B cell (primary cell): ENCODE measurements around the gene KCNE1. TPM values are rescaled to one million over a fixed set of nuclear protein-coding genes. Genes with fewer than 3 reads are reported as not detected.
A peak's percentile ranks its signal among the peaks of the same experiment; 100 is the strongest.

Experiments used
- ATAC-seq: fragments of 200-7000 bp; cut with Tn5 transposase; one replicate; pipeline ENCODE4 v1.10.0; 2021; ENCODE audit warnings: low read depth, mild to moderate bottlenecking, moderate number of reproducible peaks, moderate library complexity
- CTCF ChIA-PET: fragments of 350-600 bp; sonication (Branson Sonifier 250); formaldehyde crosslinking; loops from one replicate; lab custom pipeline; 2021; ENCODE audit warnings: antibody characterized with exemption, inconsistent platforms; lab: Charles Lee
- POLR2A ChIA-PET: fragments of 350-600 bp; sonication (Branson Sonifier 250); formaldehyde crosslinking; loops from one replicate; lab custom pipeline; 2021; ENCODE audit warnings: antibody characterized with exemption; lab: Charles Lee
- DNase-seq: peaks from one replicate; pipeline ENCODE4 v3.0.0; 2013
- H2AFZ ChIP-seq: 2 replicates; pipeline ENCODE4 v1.6.1; 2012; ENCODE audit warnings: mild to moderate bottlenecking, low read depth, low read length; ENCODE audit not compliant: insufficient read depth, poor library complexity, severe bottlenecking
- H3K27ac ChIP-seq, 2 donors: 1 replicate in 1 of 2; 2 replicates in 1 of 2; pipeline ENCODE4 v1.5.1; 2012 to 2013; ENCODE audit warnings: low read length in 2 of 2, mild to moderate bottlenecking in 2 of 2, moderate library complexity in 1 of 2
- H3K27me3 ChIP-seq, 4 experiments: fragments of 200-600 bp in 1 of 4; sonication (generic) in 1 of 4; replicated peaks in 1 of 4; 1 replicate in 2 of 4; 2 replicates in 2 of 4; pipeline versions ENCODE4 v1.6.1 to v1.7.0; 2013 to 2016; ENCODE audit warnings: low read length in 3 of 4, mild to moderate bottlenecking in 2 of 4, mixed read lengths in 1 of 4, moderate library complexity in 1 of 4; ENCODE audit not compliant: insufficient read depth in 4 of 4, control insufficient read depth in 3 of 4; ENCODE audit errors: control extremely low read depth in 1 of 4
- H3K36me3 ChIP-seq, 2 experiments: replicated peaks in 1 of 2; 1 replicate in 1 of 2; 2 replicates in 1 of 2; pipeline versions ENCODE4 v1.6.1 to v1.7.1; 2013; ENCODE audit warnings: low read length in 1 of 2; ENCODE audit not compliant: insufficient read depth in 2 of 2, control insufficient read depth in 1 of 2; ENCODE audit errors: control extremely low read depth in 1 of 2, extremely low read depth in 1 of 2
- H3K4me1 ChIP-seq, 2 donors: fragments of 200-600 bp in 1 of 2; sonication (generic) in 1 of 2; 1 replicate in 1 of 2; 2 replicates in 1 of 2; pipeline versions ENCODE4 v1.5.1 to v1.6.1; 2013 to 2017; ENCODE audit warnings: low read length in 2 of 2; ENCODE audit not compliant: control insufficient read depth in 2 of 2, insufficient read depth in 2 of 2
- H3K4me2 ChIP-seq: replicated peaks from 2 replicates; pipeline ENCODE3; 2012; ENCODE audit warnings: mild to moderate bottlenecking, low read depth, low read length; ENCODE audit not compliant: poor library complexity, severe bottlenecking
- H3K4me3 ChIP-seq, 5 experiments: fragments of 200-600 bp in 1 of 5; sonication (generic) in 1 of 5; 1 replicate in 3 of 5; 2 replicates in 2 of 5; pipeline versions ENCODE4 v1.5.1 to v1.7.0; 2011 to 2016; ENCODE audit warnings: low read length in 4 of 5, mild to moderate bottlenecking in 4 of 5, low read depth in 2 of 5, control low read depth in 1 of 5, moderate library complexity in 1 of 5; ENCODE audit not compliant: insufficient read depth in 1 of 5; ENCODE audit errors: control extremely low read depth in 1 of 5, extremely low read depth in 1 of 5
- H3K79me2 ChIP-seq: fragments of 200-600 bp; sonication (generic); one replicate; pipeline ENCODE4 v1.6.0; 2016; ENCODE audit warnings: low read length; ENCODE audit not compliant: control insufficient read depth, insufficient read depth
- H3K9ac ChIP-seq: fragments of 200-600 bp; sonication (generic); 2 replicates; pipeline ENCODE4 v1.6.1; 2017; ENCODE audit warnings: mild to moderate bottlenecking, low read length, moderate library complexity
- H3K9me3 ChIP-seq, 3 donors: one replicate each; pipeline versions ENCODE4 v1.6.1 to v1.7.1; 2013; ENCODE audit warnings: low read length in 2 of 3; ENCODE audit not compliant: control insufficient read depth in 2 of 3, insufficient read depth in 1 of 3; ENCODE audit errors: control extremely low read depth in 1 of 3
- H4K20me1 ChIP-seq: 2 replicates; pipeline ENCODE4 v1.6.0; 2012; ENCODE audit warnings: mild to moderate bottlenecking, low read length; ENCODE audit not compliant: insufficient read depth, control insufficient read depth, poor library complexity, severe bottlenecking
- H3K27ac Mint-ChIP-seq: one replicate; pipeline ENCODE4 v1.8.0; 2021; ENCODE audit warnings: mixed read lengths
- H3K27me3 Mint-ChIP-seq: one replicate; pipeline ENCODE4 v1.8.0; 2021; ENCODE audit warnings: mixed read lengths
- H3K4me1 Mint-ChIP-seq: one replicate; pipeline ENCODE4 v1.8.0; 2021; ENCODE audit warnings: mixed read lengths
- H3K4me3 Mint-ChIP-seq: one replicate; pipeline ENCODE4 v1.8.0; 2021; ENCODE audit warnings: mixed read lengths
- H3K9me3 Mint-ChIP-seq: one replicate; pipeline ENCODE4 v1.8.0; 2022; ENCODE audit warnings: mixed read lengths; ENCODE audit not compliant: insufficient read depth
- EZH2 ChIP-seq: IDR thresholded peaks from 2 replicates; pipeline ENCODE4 v1.6.1; 2012; ENCODE audit warnings: borderline replicate concordance, low read depth, mild to moderate bottlenecking, moderate library complexity, low read length; ENCODE audit not compliant: insufficient read depth, poor library complexity, severe bottlenecking
- WGBS: methylation state at CpG from one replicate; pipeline ENCODE4 v1.1.5; 2013; ENCODE audit warnings: missing lambda C conversion rate; ENCODE audit not compliant: insufficient coverage; 5-methylcytosine and 5-hydroxymethylcytosine counted together
- intact Hi-C: fragments of 100-400 bp; cut with micrococcal nuclease; formaldehyde crosslinking; loops from one replicate; pipeline ENCODE4 v1.10.0; 2022
- polyA plus RNA-seq: library from polyadenylated mRNA; depleted of rRNA; stranded (reverse); fragments of >200 nt; gene quantifications from 2 replicates; pipeline ENCODE4 v1.2.3, GENCODE V29; 2012
- total RNA-seq, 2 donors: library from RNA; stranded (reverse); fragments of 120-200 nt in 1 of 2; gene quantifications; 1 replicate in 1 of 2; 2 replicates in 1 of 2; pipeline versions ENCODE4 v1.2.3 to v1.2.4, GENCODE V29; 2013 to 2022
- TF ChIP-seq, protein P1 (sequence below): fragments of 200-600 bp; IDR thresholded peaks from one replicate; pipeline ENCODE4 v1.8.0; 2022; ENCODE audit warnings: antibody characterized with exemption, mild to moderate bottlenecking

KCNE1 gene
- total and polyA plus RNA-seq, 2 donors (not counting 1 experiment from before 2014, with no cell fraction given), result 0.10 to 0.17 TPM

DNA sequence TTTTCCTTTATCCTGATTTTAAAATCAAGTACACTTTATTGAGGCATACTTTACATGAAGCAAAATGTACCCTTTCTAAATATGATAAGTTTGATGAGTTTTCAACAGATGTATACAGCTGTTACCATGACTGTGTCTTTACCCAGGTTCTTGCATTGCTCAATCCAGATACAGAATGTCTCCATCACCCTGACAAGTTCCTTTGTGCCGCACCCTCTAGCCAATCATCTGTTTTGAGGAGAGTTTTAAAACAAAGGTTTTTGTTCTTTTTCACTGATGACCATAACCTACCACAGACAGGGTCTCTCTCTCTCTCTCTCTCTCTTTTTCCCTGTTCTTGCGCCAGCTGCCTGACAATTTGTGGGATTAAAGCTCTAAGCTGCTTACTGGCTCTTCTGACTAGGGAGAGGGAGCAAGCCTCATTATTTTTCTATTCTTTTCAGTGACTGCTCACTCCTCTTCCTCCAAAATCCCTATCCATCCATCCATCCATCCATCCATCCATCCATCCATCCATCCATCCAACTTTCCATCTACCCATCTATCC lies 1.2 kb upstream of the KCNE1 start:
- no CpG with 5 or more reads among the region's 2 CpGs for WGBS
- H3K36me3 ChIP-seq, result no peaks in the 10 kb centered on the region
- no peak overlapping the region for H2AFZ ChIP-seq
- H3K27me3 ChIP-seq, result no peaks in the 10 kb centered on the region
- Mint-ChIP-seq H3K27me3 (no peaks in the 10 kb centered on the region), H3K27ac (no peak overlapping the region), H3K4me3 (no peak overlapping the region), H3K4me1 (no peaks in the 10 kb centered on the region), H3K9me3 (no peaks in the 10 kb centered on the region)
- no peak overlapping the region for H3K4me2 ChIP-seq
- H3K4me3 ChIP-seq, result no peak overlapping the region
- ChIA-PET CTCF (no interaction called here), POLR2A (no interaction called here)
- H3K4me1 ChIP-seq, result no peaks in the 10 kb centered on the region
- no peak for DNase-seq
- no peak overlapping the region for H3K9ac ChIP-seq
- no peak overlapping the region for H3K27ac ChIP-seq
- intact Hi-C loops, result no loop called here
- TF ChIP-seq, protein P1, sequence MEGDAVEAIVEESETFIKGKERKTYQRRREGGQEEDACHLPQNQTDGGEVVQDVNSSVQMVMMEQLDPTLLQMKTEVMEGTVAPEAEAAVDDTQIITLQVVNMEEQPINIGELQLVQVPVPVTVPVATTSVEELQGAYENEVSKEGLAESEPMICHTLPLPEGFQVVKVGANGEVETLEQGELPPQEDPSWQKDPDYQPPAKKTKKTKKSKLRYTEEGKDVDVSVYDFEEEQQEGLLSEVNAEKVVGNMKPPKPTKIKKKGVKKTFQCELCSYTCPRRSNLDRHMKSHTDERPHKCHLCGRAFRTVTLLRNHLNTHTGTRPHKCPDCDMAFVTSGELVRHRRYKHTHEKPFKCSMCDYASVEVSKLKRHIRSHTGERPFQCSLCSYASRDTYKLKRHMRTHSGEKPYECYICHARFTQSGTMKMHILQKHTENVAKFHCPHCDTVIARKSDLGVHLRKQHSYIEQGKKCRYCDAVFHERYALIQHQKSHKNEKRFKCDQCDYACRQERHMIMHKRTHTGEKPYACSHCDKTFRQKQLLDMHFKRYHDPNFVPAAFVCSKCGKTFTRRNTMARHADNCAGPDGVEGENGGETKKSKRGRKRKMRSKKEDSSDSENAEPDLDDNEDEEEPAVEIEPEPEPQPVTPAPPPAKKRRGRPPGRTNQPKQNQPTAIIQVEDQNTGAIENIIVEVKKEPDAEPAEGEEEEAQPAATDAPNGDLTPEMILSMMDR, result no peak
- no peak for TF ChIP-seq EZH2
- no peaks in the 10 kb centered on the region for H4K20me1 ChIP-seq
- no peaks in the 10 kb centered on the region for H3K9me3 ChIP-seq
- no peaks in the 10 kb centered on the region for H3K79me2 ChIP-seq
- ATAC-seq, result no peak

DNA sequence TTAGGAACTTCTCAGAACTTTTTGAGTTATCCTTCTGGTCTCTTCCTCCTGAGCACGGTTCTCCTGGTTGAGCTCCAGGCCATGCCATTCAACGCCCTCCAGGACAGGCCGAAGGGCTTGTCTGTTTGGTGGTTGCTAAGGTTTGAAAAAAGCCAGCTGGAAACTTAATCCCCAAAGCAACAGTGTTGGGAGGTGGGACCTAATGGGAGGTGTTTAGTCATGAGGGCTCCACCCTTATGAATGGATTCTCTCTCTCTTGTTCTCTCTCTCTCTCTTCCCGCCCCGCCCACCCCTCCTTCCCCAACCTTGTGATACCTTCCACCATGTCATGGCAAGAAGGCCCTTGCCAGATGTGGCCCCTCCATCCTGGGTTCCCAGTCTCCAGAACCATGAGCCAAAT lies 829 bp downstream of the KCNE1 start:
- Histone ChIP-seq H3K4me1 (no peaks in the 10 kb centered on the region), H2AFZ (no peak overlapping the region), H3K9me3 (no peaks in the 10 kb centered on the region), H4K20me1 (no peaks in the 10 kb centered on the region), H3K9ac (no peak overlapping the region), H3K79me2 (no peaks in the 10 kb centered on the region), H3K36me3 (no peaks in the 10 kb centered on the region), H3K27ac (no peak overlapping the region), H3K4me2 (no peak overlapping the region), H3K27me3 (no peaks in the 10 kb centered on the region), H3K4me3 (peak overlapping the region in 1 of 5 experiments; percentile 60)
- ATAC-seq, result no peak
- TF ChIP-seq EZH2, result no peak
- TF ChIP-seq, protein P1, result no peak
- no peaks in the 10 kb centered on the region for H3K27me3 Mint-ChIP-seq
- ChIA-PET POLR2A (no interaction called here), CTCF (interaction anchor here (1.2 to 1.6 kb wide), 2 partner anchors 91 to 120 kb away, joined by 4 to 9 read pairs; no protein-coding TSS in a partner anchor)
- H3K4me3 Mint-ChIP-seq, result no peak overlapping the region
- intact Hi-C loops, result no loop called here
- no peak for DNase-seq
- no peaks in the 10 kb centered on the region for H3K4me1 Mint-ChIP-seq
- H3K9me3 Mint-ChIP-seq, result no peaks in the 10 kb centered on the region
- WGBS, result 100% methylated on average over 1 of the region's 5 CpGs
- no peak overlapping the region for H3K27ac Mint-ChIP-seq
